HL-60 (cell line): ENCODE results near the gene COBL.

Experiments used
- TF ChIP-seq, protein P1 (sequence below): IDR thresholded peaks from one replicate; pipeline ENCODE4 v1.5.1; 2011; ENCODE audit warnings: low read length, control low read depth, inconsistent platforms; ENCODE audit not compliant: insufficient read depth
- TF ChIP-seq, protein P2 (sequence below): IDR thresholded peaks from 2 replicates; pipeline ENCODE4 v1.6.1; 2012; ENCODE audit warnings: low read depth; ENCODE audit not compliant: insufficient replicate concordance

DNA sequence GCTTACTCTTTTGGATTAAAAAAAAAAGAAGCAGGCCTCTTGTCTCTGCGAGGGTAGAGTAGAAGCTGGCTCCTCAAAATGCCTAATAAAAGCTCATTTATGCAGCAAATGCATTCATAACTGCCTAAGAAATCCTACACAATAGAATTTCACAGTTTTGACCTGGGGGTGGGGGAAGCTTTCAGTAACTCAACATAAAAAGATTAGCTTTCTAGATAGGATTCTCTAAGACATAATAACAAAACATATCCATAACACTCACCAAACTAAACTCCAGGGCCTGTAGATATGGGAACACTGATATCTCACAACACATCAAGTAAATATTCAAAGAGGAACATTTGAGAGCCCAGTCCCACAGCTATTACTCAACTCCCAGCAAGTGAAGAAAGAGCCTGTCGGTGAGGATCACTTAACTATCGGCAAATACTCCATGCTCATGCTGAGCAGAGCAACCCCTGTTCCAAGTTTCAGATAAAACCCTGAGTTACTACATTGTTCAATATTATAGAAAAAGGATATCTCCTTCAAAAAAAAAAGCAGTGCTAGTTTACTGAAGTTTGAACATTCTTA is 88.1 kb downstream of the COBL start:
- TF ChIP-seq, protein P1, sequence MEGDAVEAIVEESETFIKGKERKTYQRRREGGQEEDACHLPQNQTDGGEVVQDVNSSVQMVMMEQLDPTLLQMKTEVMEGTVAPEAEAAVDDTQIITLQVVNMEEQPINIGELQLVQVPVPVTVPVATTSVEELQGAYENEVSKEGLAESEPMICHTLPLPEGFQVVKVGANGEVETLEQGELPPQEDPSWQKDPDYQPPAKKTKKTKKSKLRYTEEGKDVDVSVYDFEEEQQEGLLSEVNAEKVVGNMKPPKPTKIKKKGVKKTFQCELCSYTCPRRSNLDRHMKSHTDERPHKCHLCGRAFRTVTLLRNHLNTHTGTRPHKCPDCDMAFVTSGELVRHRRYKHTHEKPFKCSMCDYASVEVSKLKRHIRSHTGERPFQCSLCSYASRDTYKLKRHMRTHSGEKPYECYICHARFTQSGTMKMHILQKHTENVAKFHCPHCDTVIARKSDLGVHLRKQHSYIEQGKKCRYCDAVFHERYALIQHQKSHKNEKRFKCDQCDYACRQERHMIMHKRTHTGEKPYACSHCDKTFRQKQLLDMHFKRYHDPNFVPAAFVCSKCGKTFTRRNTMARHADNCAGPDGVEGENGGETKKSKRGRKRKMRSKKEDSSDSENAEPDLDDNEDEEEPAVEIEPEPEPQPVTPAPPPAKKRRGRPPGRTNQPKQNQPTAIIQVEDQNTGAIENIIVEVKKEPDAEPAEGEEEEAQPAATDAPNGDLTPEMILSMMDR, result no peak
- TF ChIP-seq, protein P2, sequence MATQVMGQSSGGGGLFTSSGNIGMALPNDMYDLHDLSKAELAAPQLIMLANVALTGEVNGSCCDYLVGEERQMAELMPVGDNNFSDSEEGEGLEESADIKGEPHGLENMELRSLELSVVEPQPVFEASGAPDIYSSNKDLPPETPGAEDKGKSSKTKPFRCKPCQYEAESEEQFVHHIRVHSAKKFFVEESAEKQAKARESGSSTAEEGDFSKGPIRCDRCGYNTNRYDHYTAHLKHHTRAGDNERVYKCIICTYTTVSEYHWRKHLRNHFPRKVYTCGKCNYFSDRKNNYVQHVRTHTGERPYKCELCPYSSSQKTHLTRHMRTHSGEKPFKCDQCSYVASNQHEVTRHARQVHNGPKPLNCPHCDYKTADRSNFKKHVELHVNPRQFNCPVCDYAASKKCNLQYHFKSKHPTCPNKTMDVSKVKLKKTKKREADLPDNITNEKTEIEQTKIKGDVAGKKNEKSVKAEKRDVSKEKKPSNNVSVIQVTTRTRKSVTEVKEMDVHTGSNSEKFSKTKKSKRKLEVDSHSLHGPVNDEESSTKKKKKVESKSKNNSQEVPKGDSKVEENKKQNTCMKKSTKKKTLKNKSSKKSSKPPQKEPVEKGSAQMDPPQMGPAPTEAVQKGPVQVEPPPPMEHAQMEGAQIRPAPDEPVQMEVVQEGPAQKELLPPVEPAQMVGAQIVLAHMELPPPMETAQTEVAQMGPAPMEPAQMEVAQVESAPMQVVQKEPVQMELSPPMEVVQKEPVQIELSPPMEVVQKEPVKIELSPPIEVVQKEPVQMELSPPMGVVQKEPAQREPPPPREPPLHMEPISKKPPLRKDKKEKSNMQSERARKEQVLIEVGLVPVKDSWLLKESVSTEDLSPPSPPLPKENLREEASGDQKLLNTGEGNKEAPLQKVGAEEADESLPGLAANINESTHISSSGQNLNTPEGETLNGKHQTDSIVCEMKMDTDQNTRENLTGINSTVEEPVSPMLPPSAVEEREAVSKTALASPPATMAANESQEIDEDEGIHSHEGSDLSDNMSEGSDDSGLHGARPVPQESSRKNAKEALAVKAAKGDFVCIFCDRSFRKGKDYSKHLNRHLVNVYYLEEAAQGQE, result no peak
